Measurements from ENCODE around the gene FIP1L1. TPM values are rescaled to one million over a fixed set of nuclear protein-coding genes. Genes with fewer than 3 reads are reported as not detected.

The FIP1L1 gene
- total RNA-seq, 1 experiment from 2014 or later: 68.0 TPM

DNA sequence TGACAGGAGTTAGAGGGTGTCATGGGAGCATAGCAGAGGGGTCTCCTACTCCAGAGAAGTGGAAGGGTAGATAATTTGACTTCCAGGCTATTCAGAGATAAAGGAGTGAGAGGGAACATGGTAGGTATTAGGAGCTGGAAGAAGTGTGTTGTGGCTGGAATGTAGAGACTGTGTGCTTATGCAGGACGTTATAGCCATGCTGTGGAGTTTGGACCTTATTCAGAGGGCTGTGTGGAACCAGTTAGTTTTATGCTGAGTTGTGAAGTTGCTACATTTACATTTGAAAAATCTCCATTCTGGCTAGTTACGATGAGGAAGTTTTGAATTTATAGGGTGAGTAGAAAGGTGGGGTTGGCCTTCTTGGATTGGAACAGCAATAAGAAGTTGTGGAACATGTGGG, 67.5 kb downstream of the FIP1L1 start:
- Mint-ChIP-seq H3K9me3 (no peaks in the 10 kb centered on the region), H3K4me3 (no peak overlapping the region), H3K27me3 (ENCODE audit: low read depth) (no peaks in the 10 kb centered on the region), H3K36me3 (ENCODE audit: insufficient read depth in 1 of 3, low read depth in 3 of 3) (peaks cover 13 to 31% (median 21%) of the 10 kb centered on the region in 3 experiments; a peak in 6 of 7 replicates), H3K4me1 (no peaks in the 10 kb centered on the region), H3K27ac (peak overlapping the region in 2 of 3 experiments; percentile 0 to 52; a peak in 2 of 7 replicates)
- Histone ChIP-seq H4K20me1 (ENCODE audit: control insufficient read depth, insufficient read depth, insufficient read length) (no peaks in the 10 kb centered on the region), H3K27me3 (ENCODE audit: insufficient read depth, low read length) (no peaks in the 10 kb centered on the region), H2BK5ac (ENCODE audit: insufficient read length, low read length) (no peak overlapping the region), H3T11ph (ENCODE audit: low read length) (no peak overlapping the region), H3K56ac (ENCODE audit: insufficient read length, low read depth, low read length) (no peak overlapping the region), H2BK120ac (ENCODE audit: low read depth, low read length, poor library complexity, severe bottlenecking) (no peak overlapping the region), H3K9me3 (ENCODE audit: control insufficient read depth, low read depth, low read length) (no peaks in the 10 kb centered on the region), H4K5ac (ENCODE audit: insufficient read length, low read depth, low read length) (no peak overlapping the region), H3K18ac (ENCODE audit: insufficient read length, low read depth, low read length) (no peak overlapping the region), H3K4me2 (ENCODE audit: insufficient read depth, insufficient read length, low read length) (no peak overlapping the region), H2BK20ac (ENCODE audit: low read depth, low read length, poor library complexity, severe bottlenecking) (no peak overlapping the region), H2AFZ (ENCODE audit: low read length) (no peak overlapping the region), H3K23me2 (ENCODE audit: insufficient read length, low read depth, low read length, poor library complexity, severe bottlenecking) (no peaks in the 10 kb centered on the region), H4K8ac (replicated peaks; ENCODE audit: insufficient read length, low read depth, low read length) (no peak overlapping the region), H3K79me2 (ENCODE audit: insufficient read depth, low read length) (no peaks in the 10 kb centered on the region), H3K4ac (ENCODE audit: low read depth, low read length) (no peak overlapping the region), H3K23ac (ENCODE audit: insufficient read length, low read depth, low read length) (no peak overlapping the region), H2BK15ac (ENCODE audit: low read depth, low read length) (no peak overlapping the region), H3K27ac (ENCODE audit: insufficient read length, low read depth, low read length) (no peak overlapping the region), H4K91ac (ENCODE audit: insufficient read length, low read depth, low read length) (no peak overlapping the region), H3K79me1 (ENCODE audit: insufficient read depth, low read depth, low read length, poor library complexity, severe bottlenecking) (no peaks in the 10 kb centered on the region), H2AK5ac (ENCODE audit: insufficient read length, low read length) (no peak overlapping the region), H2BK12ac (ENCODE audit: insufficient read length, low read depth, low read length) (no peak overlapping the region), H3K4me1 (ENCODE audit: insufficient read depth, low read length) (no peaks in the 10 kb centered on the region; the same call in 1 of the 2 replicates), H3K14ac (ENCODE audit: insufficient read depth, low read length) (no peak overlapping the region), H3K9ac (ENCODE audit: extremely low read depth, insufficient read length, low read length) (no peak overlapping the region)
- TF ChIP-seq, protein P1, sequence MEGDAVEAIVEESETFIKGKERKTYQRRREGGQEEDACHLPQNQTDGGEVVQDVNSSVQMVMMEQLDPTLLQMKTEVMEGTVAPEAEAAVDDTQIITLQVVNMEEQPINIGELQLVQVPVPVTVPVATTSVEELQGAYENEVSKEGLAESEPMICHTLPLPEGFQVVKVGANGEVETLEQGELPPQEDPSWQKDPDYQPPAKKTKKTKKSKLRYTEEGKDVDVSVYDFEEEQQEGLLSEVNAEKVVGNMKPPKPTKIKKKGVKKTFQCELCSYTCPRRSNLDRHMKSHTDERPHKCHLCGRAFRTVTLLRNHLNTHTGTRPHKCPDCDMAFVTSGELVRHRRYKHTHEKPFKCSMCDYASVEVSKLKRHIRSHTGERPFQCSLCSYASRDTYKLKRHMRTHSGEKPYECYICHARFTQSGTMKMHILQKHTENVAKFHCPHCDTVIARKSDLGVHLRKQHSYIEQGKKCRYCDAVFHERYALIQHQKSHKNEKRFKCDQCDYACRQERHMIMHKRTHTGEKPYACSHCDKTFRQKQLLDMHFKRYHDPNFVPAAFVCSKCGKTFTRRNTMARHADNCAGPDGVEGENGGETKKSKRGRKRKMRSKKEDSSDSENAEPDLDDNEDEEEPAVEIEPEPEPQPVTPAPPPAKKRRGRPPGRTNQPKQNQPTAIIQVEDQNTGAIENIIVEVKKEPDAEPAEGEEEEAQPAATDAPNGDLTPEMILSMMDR (conservative IDR thresholded peaks at IDR 0.05): no peak
- DNase-seq: no peak
- WGBS (ENCODE audit: extremely low coverage, insufficient read length, low lambda C conversion rate): no CpG with 5 or more reads among the region's 2 CpGs

Measured in H9 (cell line).